Stomach smooth muscle (tissue), 2 donors: ENCODE measurements around the gene TUBB.

Source experiments
- H3K27ac ChIP-seq: one replicate; pipeline ENCODE4 v1.7.0; 2013; ENCODE audit warnings: mild to moderate bottlenecking, low read length, inconsistent platforms
- H3K27me3 ChIP-seq, 2 donors: one replicate each; pipeline ENCODE4 v1.7.0; 2013; ENCODE audit warnings: low read length in 2 of 2; ENCODE audit not compliant: insufficient read depth in 2 of 2, control insufficient read depth in 1 of 2
- H3K36me3 ChIP-seq, 2 donors: one replicate each; pipeline ENCODE4 v1.7.0; 2013; ENCODE audit warnings: low read length in 2 of 2; ENCODE audit not compliant: control insufficient read depth in 2 of 2, insufficient read depth in 2 of 2
- H3K4me1 ChIP-seq: one replicate; pipeline ENCODE4 v1.7.0; 2013; ENCODE audit warnings: low read length; ENCODE audit not compliant: control insufficient read depth, insufficient read depth
- H3K4me3 ChIP-seq, 2 donors: one replicate each; pipeline ENCODE4 v1.7.0; 2013; ENCODE audit warnings: low read length in 2 of 2
- H3K9ac ChIP-seq, 2 donors: one replicate each; pipeline ENCODE4 v1.7.0; 2013; ENCODE audit warnings: low read length in 2 of 2, mild to moderate bottlenecking in 1 of 2
- H3K9me3 ChIP-seq, 2 donors: one replicate each; pipeline ENCODE4 v1.7.0; 2013; ENCODE audit warnings: low read length in 2 of 2; ENCODE audit not compliant: control insufficient read depth in 2 of 2
- donor health status: healthy.
- donor health status: Pancreatic carcinoma.

TUBB gene

DNA sequence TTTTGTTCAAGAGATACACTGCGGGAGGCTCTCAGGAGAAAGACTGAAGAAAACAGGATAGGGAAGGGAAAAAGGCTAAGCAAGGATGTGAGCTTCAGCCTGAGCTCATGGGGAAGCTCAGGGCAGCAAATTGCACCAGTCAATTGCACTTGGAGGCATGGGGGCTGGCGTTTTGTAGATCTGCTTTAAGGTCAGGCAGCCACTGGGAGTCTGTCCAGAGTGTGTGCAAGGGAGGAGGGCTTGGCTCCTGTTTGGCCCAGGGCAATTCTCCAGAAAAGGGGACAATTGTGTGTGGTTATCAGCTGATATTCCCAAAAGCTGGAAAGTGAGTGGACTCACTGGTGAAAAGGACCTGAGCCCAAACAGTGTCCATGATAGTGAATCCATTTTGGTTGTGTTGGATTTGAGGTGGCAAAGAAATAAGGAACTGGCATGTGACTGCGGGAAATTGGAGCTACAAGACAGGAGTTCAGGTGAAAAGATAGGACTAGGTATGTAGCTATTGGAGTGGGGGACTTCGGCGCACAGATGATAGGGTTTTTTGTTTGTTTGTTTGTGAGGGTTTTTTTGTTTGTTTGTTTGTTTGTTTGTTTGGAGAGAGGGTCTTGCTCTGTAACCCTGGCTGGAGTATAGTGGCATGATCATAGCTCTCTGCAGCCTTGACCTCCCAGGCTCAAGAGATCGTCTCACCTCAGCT lies 46.5 kb downstream of the TUBB start:
- Histone ChIP-seq H3K9ac (no peak overlapping the region), H3K4me1 (peaks cover 30% of the 10 kb centered on the region), H3K27me3 (no peaks in the 10 kb centered on the region), H3K36me3 (no peaks in the 10 kb centered on the region), H3K4me3 (no peak overlapping the region), H3K9me3 (no peaks in the 10 kb centered on the region), H3K27ac (no peak overlapping the region)

DNA sequence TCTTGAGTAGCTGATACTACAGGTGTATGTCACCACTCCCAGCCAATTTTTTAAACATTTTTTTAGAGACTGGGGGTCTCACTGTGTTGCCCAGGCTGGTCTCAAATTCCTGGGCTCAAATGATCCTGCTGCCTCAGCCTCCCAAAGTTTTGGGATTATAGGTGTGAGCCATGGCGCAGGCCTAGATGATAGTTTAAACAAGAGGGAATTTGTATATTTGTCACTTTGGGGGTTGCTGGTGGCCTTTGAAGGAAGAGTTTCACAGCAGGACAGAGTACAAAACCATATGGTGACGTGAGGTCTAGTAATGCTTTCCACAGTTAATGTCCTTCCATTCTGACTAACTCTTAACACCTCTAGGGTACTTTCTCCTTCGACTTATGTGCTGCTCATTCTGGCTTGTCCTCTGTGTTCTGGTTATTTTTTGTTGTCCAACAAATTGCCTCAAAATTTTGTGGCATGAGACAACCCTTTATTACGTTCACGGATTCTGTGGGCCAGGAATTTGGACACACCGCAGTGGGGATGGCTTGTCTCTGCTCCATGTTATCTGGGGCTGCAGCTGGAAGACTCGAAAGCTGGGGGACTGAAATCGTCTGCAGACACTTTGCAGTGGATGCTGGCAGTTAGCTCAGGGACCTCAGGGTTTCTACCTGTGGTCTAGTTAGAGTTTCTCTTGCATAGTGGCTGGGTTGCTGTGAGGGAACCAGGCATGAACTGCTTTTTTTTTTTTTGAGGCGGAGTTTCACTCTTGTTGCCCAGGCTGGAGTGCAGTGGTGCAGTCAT lies 47.2 kb downstream of the TUBB start:
- no peak overlapping the region for H3K27ac ChIP-seq
- no peak overlapping the region for H3K4me3 ChIP-seq
- no peak overlapping the region for H3K9ac ChIP-seq
- H3K27me3 ChIP-seq: no peaks in the 10 kb centered on the region
- no peaks in the 10 kb centered on the region for H3K36me3 ChIP-seq
- H3K4me1 ChIP-seq: peaks cover 30% of the 10 kb centered on the region
- no peaks in the 10 kb centered on the region for H3K9me3 ChIP-seq

DNA sequence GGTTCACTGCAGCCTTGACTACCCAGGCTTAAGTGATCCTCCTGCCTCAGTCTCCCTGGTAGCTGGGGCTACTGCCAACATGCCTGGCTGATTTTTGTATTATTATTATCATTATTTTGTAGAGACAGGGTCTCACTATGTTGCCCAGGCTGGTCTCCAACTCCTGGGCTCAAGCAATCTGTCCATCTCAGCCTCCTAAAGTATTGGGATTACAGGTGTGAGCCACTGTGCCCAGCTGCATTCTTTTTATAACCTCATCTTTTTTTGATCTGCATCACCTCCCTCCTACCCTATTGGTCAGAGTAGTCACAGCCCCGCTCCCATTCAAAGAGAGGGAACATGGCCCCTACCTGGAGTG lies 47.8 kb downstream of the TUBB start:
- Histone ChIP-seq H3K9ac (no peak overlapping the region), H3K4me3 (no peak overlapping the region), H3K9me3 (no peaks in the 10 kb centered on the region), H3K27ac (no peak overlapping the region), H3K27me3 (no peaks in the 10 kb centered on the region), H3K36me3 (no peaks in the 10 kb centered on the region), H3K4me1 (peaks cover 30% of the 10 kb centered on the region)

DNA sequence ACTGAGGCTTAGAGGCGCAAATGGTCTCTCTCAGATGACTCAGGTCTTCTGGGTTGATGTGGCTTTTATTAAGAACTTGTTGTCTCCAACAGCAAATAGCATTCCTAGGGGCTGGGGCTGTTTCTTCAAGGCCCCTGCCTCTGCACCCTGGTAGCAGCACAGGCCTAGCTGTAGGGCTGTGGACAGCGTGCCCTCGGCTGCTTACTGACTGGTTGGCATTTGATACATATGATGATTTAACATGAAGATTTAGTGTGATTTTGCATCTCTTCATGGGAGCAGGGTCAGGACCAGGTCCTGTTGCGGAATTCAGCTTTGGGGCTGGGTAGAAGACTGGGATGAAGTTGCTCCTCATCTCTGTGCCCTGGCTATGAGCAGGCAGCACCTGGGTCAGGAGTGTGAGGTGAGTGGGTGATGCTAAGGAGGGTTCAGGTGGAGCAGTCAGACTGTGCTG lies 48.5 kb downstream of the TUBB start:
- H3K36me3 ChIP-seq: no peaks in the 10 kb centered on the region
- peak overlapping the region; percentile 42 to 58 for H3K9ac ChIP-seq
- peaks cover 27% of the 10 kb centered on the region for H3K4me1 ChIP-seq
- no peaks in the 10 kb centered on the region for H3K27me3 ChIP-seq
- H3K9me3 ChIP-seq: no peaks in the 10 kb centered on the region
- H3K27ac ChIP-seq: peak overlapping the region; percentile 84
- H3K4me3 ChIP-seq: peak overlapping the region in 1 of 2 donors; percentile 15

DNA sequence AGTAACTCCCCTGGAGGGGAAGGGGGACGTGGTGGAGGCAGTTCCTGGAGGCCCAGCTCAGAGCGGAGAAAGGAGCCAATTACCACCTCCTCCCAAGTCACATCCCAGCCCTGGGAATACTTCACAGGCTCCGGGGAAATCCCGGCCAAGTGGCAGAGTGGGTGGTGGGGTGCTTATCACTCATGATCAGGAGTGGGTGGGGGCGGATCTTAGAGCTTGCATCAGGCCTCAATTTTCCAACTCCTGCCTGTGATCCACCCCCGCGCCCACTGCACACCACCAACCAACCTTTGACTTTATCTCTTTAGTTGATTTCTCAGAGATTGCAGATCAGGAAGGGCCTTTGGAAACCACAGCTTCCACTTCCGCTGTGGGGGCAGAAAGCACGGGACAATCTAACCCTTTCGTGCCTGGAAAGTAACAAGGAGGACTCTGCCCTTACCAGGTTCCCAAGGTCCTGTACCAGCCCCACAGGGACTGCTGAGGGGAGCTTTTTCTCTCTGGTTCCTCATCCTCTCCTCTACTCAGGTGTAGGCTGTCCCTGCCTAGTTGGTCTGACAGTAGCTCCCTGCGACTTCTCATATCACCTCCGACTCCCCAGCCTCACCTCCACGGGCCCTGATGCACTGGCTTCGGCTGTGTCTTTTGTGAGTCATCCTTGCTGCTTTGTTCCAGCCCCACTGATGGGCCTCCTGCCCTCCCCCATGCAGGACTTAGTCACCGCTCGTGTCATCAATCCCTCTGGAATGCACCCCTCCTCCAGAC lies 49.1 kb downstream of the TUBB start:
- Histone ChIP-seq H3K9me3 (no peaks in the 10 kb centered on the region), H3K4me1 (peaks cover 21% of the 10 kb centered on the region), H3K9ac (peak overlapping the region; percentile 51 to 58), H3K27me3 (no peaks in the 10 kb centered on the region), H3K27ac (peak overlapping the region; percentile 84), H3K36me3 (no peaks in the 10 kb centered on the region), H3K4me3 (peak overlapping the region; percentile 15 to 18)

DNA sequence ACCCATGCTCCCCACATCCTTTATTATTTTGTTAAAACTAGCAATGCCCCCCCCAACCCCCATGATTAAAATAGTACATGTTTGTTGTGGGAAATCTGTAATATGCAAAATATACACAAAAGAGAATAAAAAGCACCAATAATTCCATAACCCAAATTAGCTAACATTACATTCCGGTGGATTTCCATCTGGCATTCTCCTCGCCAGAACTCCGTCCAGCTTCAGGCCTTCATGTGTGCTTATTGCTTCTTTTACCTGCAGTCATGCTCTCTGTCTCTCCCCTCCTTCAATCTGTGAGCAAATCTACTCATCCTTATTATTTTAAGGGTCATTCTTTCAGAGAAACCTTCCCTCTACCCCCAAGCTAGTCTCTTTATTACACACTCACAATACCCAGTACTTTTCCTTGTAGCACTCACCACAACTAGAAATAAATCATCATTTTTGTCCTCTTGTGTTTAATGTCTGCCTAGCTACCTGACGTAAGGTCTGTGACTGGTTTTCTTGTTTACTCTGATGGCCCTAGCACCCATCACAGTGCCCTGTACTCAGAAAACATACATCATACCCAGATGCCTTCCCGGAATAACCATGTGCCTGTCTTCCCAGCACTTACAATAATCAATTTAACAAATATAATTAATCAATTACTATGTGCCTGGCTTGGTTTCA lies 49.8 kb downstream of the TUBB start:
- H3K36me3 ChIP-seq: no peaks in the 10 kb centered on the region
- H3K9me3 ChIP-seq: no peaks in the 10 kb centered on the region
- H3K4me1 ChIP-seq: peaks cover 23% of the 10 kb centered on the region
- peak overlapping the region; percentile 84 for H3K27ac ChIP-seq
- no peaks in the 10 kb centered on the region for H3K27me3 ChIP-seq
- peak overlapping the region in 1 of 2 donors; percentile 50 for H3K9ac ChIP-seq
- H3K4me3 ChIP-seq: no peak overlapping the region

DNA sequence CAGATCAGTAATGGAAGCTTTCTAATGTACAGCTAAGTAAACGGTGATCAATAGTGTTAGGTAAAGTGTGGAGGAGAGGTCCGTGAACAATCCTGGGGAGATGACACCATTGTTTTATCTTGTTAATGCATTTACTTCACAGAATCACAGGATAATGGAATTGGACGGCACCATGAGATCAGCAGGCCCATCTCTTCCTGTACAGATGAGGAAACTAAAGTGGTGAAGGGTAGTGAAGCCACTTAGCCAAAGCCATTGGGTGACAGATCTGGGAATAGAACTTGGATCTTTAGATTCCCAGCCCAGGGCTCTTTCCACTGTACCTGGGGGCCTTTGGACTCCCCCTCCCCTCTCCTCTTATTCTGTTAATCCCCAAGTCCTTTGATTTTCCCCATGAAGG lies 50.4 kb downstream of the TUBB start:
- Histone ChIP-seq H3K4me3 (no peak overlapping the region), H3K9ac (peak overlapping the region in 1 of 2 donors; percentile 50), H3K4me1 (peaks cover 27% of the 10 kb centered on the region), H3K9me3 (no peaks in the 10 kb centered on the region), H3K27me3 (no peaks in the 10 kb centered on the region), H3K36me3 (no peaks in the 10 kb centered on the region), H3K27ac (peak overlapping the region; percentile 84)

DNA sequence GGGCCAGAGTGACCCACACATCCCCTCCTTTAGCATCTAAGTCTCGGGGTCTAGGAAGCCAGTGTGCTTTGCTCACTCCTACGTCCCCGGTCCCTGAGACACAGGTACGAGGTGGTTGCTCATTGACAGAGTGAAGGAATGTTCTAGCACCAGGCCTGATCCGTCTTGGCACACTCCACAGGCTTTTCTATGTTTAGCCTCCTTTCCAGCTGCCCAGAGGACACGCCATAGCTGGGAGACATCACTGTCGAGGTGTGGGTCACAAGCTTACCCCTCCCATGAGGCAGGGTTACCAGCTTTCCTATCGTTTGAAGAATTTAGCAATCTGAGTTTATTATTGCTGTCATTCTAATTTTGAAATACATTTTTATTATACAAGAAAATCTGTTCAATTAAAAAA lies 54.5 kb downstream of the TUBB start:
- Histone ChIP-seq H3K9me3 (no peaks in the 10 kb centered on the region), H3K4me3 (no peak overlapping the region), H3K27ac (no peak overlapping the region), H3K36me3 (no peaks in the 10 kb centered on the region), H3K27me3 (no peaks in the 10 kb centered on the region), H3K9ac (no peak overlapping the region), H3K4me1 (peaks cover 27% of the 10 kb centered on the region)
